IMR-90 (cell line): ENCODE measurements around the gene PHACTR3. TPM values are rescaled to one million over a fixed set of nuclear protein-coding genes. Genes with fewer than 3 reads are reported as not detected.

Experiments used
- ATAC-seq: fragments of 200-7000 bp; cut with Tn5 transposase; 2 replicates; pipeline ENCODE4 v1.9.1; 2020; ENCODE audit warnings: low read depth, mild to moderate bottlenecking, moderate library complexity
- BruUV-seq: library from RNA; stranded (reverse); fragments of 400-500 nt; replicated peaks from 2 replicates; lab custom pipeline; 2021; lab: Mats Ljungman, UMichigan
- CTCF ChIA-PET: fragments of 300-600 bp; formaldehyde crosslinking; extraction: SDS; loops from one replicate; lab custom pipeline; 2021; ENCODE audit warnings: antibody characterized with exemption; lab: Yijun Ruan, JAX
- POLR2A ChIA-PET: fragments of 300-600 bp; sonication (Branson Sonifier 250); formaldehyde crosslinking; loops from one replicate; lab custom pipeline; 2022; ENCODE audit warnings: antibody characterized with exemption; ENCODE audit not compliant: unreplicated experiment; lab: Charles Lee
- DNase-seq: peaks from one replicate; pipeline ENCODE4 v3.0.0; 2013
- H2AFZ ChIP-seq: replicated peaks from 2 replicates; pipeline ENCODE3; 2013; ENCODE audit warnings: low read length, mild to moderate bottlenecking; ENCODE audit not compliant: poor library complexity
- H2AK5ac ChIP-seq: 2 replicates; pipeline ENCODE4 v1.6.1; 2013; ENCODE audit warnings: low read depth, low read length, inconsistent platforms
- H2AK9ac ChIP-seq: replicated peaks from 2 replicates; pipeline ENCODE3; 2013; ENCODE audit warnings: mild to moderate bottlenecking, low read depth, low read length, moderate library complexity; ENCODE audit not compliant: poor library complexity
- H2BK120ac ChIP-seq: 2 replicates; pipeline ENCODE4 v1.6.1; 2013; ENCODE audit warnings: low read depth, low read length, inconsistent platforms
- H2BK15ac ChIP-seq: 3 replicates; pipeline ENCODE4 v1.6.1; 2013; ENCODE audit warnings: low read depth, low read length, inconsistent platforms
- H2BK20ac ChIP-seq: 2 replicates; pipeline ENCODE4 v1.6.1; 2013; ENCODE audit warnings: low read depth, mild to moderate bottlenecking, inconsistent platforms, low read length, moderate library complexity
- H2BK5ac ChIP-seq: 2 replicates; pipeline ENCODE4 v1.6.1; 2013; ENCODE audit warnings: mild to moderate bottlenecking, low read depth, low read length, inconsistent platforms; ENCODE audit not compliant: poor library complexity, severe bottlenecking
- H3K14ac ChIP-seq: replicated peaks from 2 replicates; pipeline ENCODE4 v1.6.1; 2013; ENCODE audit warnings: low read depth, low read length, inconsistent platforms
- H3K18ac ChIP-seq: 2 replicates; pipeline ENCODE4 v1.6.1; 2013; ENCODE audit warnings: low read depth, low read length, control low read depth
- H3K23ac ChIP-seq: 2 replicates; pipeline ENCODE4 v1.6.1; 2013; ENCODE audit warnings: low read depth, low read length, inconsistent platforms
- H3K27ac ChIP-seq: 2 replicates; pipeline ENCODE4 v1.5.1; 2013; ENCODE audit warnings: mild to moderate bottlenecking, control low read depth, low read length; ENCODE audit not compliant: insufficient read depth
- H3K27me3 ChIP-seq: 2 replicates; pipeline ENCODE4 v1.6.1; 2013; ENCODE audit warnings: low read length; ENCODE audit not compliant: control insufficient read depth, insufficient read depth
- H3K36me3 ChIP-seq: 2 replicates; pipeline ENCODE4 v1.6.1; 2013; ENCODE audit warnings: low read length, mixed read lengths; ENCODE audit not compliant: control insufficient read depth, insufficient read depth
- H3K4ac ChIP-seq: 2 replicates; pipeline ENCODE4 v1.6.1; 2013; ENCODE audit warnings: low read depth, low read length, inconsistent platforms
- H3K4me1 ChIP-seq: 2 replicates; pipeline ENCODE4 v1.6.1; 2013; ENCODE audit warnings: low read length, mixed read lengths; ENCODE audit not compliant: control insufficient read depth, insufficient read depth
- H3K4me2 ChIP-seq: 2 replicates; pipeline ENCODE4 v1.6.1; 2013; ENCODE audit warnings: low read depth, mild to moderate bottlenecking, control low read depth, low read length, moderate library complexity
- H3K4me3 ChIP-seq: 2 replicates; pipeline ENCODE4 v1.5.1; 2013; ENCODE audit warnings: low read depth, mild to moderate bottlenecking, control low read depth, low read length, moderate library complexity; ENCODE audit not compliant: insufficient read depth
- H3K56ac ChIP-seq: 2 replicates; pipeline ENCODE4 v1.6.1; 2013; ENCODE audit warnings: low read length, inconsistent platforms; ENCODE audit not compliant: insufficient read depth; ENCODE audit errors: extremely low read depth
- H3K79me1 ChIP-seq, 2 experiments: 2 replicates each; pipeline ENCODE4 v1.6.1; 2013; ENCODE audit warnings: low read length in 2 of 2, inconsistent platforms in 1 of 2, low read depth in 1 of 2
- H3K9ac ChIP-seq: 2 replicates; pipeline ENCODE4 v1.6.1; 2013; ENCODE audit warnings: low read depth, low read length, control low read depth
- H3K9me1 ChIP-seq: 2 replicates; pipeline ENCODE4 v1.6.1; 2013; ENCODE audit warnings: low read length, inconsistent platforms; ENCODE audit not compliant: insufficient read depth
- H3K9me3 ChIP-seq: 2 replicates; pipeline ENCODE4 v1.6.1; 2013; ENCODE audit warnings: low read length; ENCODE audit not compliant: control insufficient read depth, insufficient read depth
- H4K20me1 ChIP-seq: 2 replicates; pipeline ENCODE4 v1.6.1; 2013; ENCODE audit warnings: low read length, inconsistent platforms; ENCODE audit not compliant: insufficient read depth
- H4K5ac ChIP-seq: 2 replicates; pipeline ENCODE4 v1.6.1; 2013; ENCODE audit warnings: mild to moderate bottlenecking, low read depth, low read length, control low read depth
- H4K8ac ChIP-seq, 2 experiments: 2 replicates each; pipeline ENCODE4 v1.6.1; 2013; ENCODE audit warnings: low read depth in 2 of 2, low read length in 2 of 2, control low read depth in 1 of 2, inconsistent platforms in 1 of 2
- H4K91ac ChIP-seq: 2 replicates; pipeline ENCODE4 v1.6.1; 2013; ENCODE audit warnings: low read depth, low read length, inconsistent platforms; ENCODE audit not compliant: insufficient read depth
- NFE2L2 ChIP-seq: fragments of 150-350 bp; IDR thresholded peaks from 2 replicates; pipeline ENCODE4 v1.6.1; 2016; ENCODE audit warnings: low read depth, mild to moderate bottlenecking, low read length
- WGBS, 2 experiments: methylation state at CpG; one replicate each; pipeline versions ENCODE4 v1.1.5 to v1.1.7; 2013; ENCODE audit warnings: missing lambda C conversion rate in 2 of 2; ENCODE audit not compliant: insufficient read length in 1 of 2; ENCODE audit errors: extremely low coverage in 2 of 2; 5-methylcytosine and 5-hydroxymethylcytosine counted together
- dilution Hi-C: fragments of 300-500 bp; cut with HindIII; formaldehyde crosslinking; loops from one replicate; pipeline ENCODE4 v1.14.3; 2018; ENCODE audit warnings: low sequenced_read_pairs; ENCODE audit not compliant: unreplicated experiment
- in situ Hi-C: fragments of 300-500 bp; cut with MboI; formaldehyde crosslinking; loops from 3 replicates; pipeline ENCODE4 v1.14.3; 2019; ENCODE audit warnings: low sequenced_read_pairs, inconsistent platforms, mixed read lengths
- intact Hi-C: fragments of 100-400 bp; cut with micrococcal nuclease; formaldehyde crosslinking; loops from 2 replicates; pipeline ENCODE4 v1.10.0; 2022
- polyA plus RNA-seq, 3 experiments: library from polyadenylated mRNA; depleted of rRNA; stranded (reverse); fragments of >200 nt; gene quantifications; 2 replicates each; pipeline ENCODE4 v1.2.3, GENCODE V29; 2012; ENCODE audit warnings: low replicate concordance in 1 of 3
- total RNA-seq: library from RNA; depleted of rRNA; stranded (reverse); fragments of >200 nt; gene quantifications from 2 replicates; pipeline ENCODE4 v1.2.3, GENCODE V29; 2012
- TF ChIP-seq, protein P1 (sequence below): conservative IDR thresholded peaks from 2 replicates; pipeline ENCODE4 v1.5.1; 2012; ENCODE audit warnings: mild to moderate bottlenecking, low read depth, low read length, improper control_type of control experiment

The PHACTR3 gene
- total and polyA plus RNA-seq, 2 of the 4 experiments (the other 2 are of a cell fraction), result not detected

DNA sequence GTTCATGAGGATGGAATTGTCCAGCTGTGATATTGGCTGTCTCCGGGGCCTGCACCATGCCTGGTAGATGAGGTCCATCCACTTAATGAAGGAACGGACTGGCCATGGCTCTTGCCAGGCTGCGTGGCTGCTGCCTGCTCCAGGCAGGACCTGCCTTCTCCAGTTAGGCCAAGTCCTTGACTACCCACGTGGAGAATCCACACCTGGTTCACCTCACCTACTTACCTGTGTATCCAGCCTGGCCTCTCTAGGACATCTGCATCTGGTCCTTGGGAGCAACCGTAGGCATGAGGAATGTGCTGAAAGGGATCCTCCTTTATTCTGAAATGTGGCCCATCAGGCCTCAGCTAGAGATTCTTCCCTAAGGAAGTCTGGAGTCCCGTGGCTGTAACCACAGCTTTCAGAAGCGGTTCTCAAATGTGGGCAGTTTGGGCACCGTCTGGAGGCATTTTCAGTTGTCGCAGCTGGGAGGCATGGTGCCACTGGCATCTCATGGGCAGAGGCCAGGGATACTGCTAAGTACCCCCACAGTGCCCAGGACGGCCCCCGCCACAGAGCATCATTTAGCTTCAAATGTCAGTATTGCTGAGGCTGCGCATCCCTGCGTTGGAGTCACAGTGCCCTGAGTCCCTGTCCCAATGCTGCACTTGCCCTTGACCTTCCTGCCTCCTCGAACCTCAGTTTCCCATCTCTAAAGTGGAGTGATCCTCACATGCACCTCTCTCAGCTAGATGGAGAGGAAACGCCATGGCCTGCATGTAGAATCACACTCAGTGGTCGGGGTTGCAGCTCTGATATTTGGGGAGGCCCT, 67.5 kb downstream of the PHACTR3 start:
- Histone ChIP-seq H3K27ac (no peak overlapping the region), H2BK15ac (no peak overlapping the region), H3K56ac (no peak overlapping the region), H2BK5ac (no peak overlapping the region), H4K8ac (no peak overlapping the region), H4K20me1 (no peaks in the 10 kb centered on the region), H3K4me1 (no peaks in the 10 kb centered on the region), H2AFZ (peak overlapping the region; percentile 23), H3K9me1 (no peaks in the 10 kb centered on the region), H4K91ac (no peak overlapping the region), H2BK120ac (no peak overlapping the region), H3K9ac (no peak overlapping the region), H3K79me1 (no peaks in the 10 kb centered on the region), H3K36me3 (no peaks in the 10 kb centered on the region), H2AK5ac (no peak overlapping the region), H3K23ac (no peak overlapping the region), H3K4me3 (no peak overlapping the region), H2BK20ac (no peak overlapping the region), H2AK9ac (no peak overlapping the region), H4K5ac (no peak overlapping the region), H3K18ac (no peak overlapping the region), H3K4me2 (no peak overlapping the region), H3K4ac (no peak overlapping the region), H3K27me3 (no peaks in the 10 kb centered on the region), H3K14ac (no peak overlapping the region), H3K9me3 (peaks cover 48% of the 10 kb centered on the region)
- POLR2A ChIA-PET, result no interaction called here
- WGBS, 2 experiments, result 72% methylated on average over 7 of the region's 16 CpGs; no CpG with 5 or more reads in 1 of the 2 experiments
- no TSS peak for BruUV-seq
- CTCF ChIA-PET, result no interaction called here
- DNase-seq (no peak), ATAC-seq (no peak)
- dilution Hi-C loops (no loop called here), intact Hi-C loops (no loop called here), in situ Hi-C loops (no loop called here)
- no peak for TF ChIP-seq NFE2L2
- TF ChIP-seq, protein P1, sequence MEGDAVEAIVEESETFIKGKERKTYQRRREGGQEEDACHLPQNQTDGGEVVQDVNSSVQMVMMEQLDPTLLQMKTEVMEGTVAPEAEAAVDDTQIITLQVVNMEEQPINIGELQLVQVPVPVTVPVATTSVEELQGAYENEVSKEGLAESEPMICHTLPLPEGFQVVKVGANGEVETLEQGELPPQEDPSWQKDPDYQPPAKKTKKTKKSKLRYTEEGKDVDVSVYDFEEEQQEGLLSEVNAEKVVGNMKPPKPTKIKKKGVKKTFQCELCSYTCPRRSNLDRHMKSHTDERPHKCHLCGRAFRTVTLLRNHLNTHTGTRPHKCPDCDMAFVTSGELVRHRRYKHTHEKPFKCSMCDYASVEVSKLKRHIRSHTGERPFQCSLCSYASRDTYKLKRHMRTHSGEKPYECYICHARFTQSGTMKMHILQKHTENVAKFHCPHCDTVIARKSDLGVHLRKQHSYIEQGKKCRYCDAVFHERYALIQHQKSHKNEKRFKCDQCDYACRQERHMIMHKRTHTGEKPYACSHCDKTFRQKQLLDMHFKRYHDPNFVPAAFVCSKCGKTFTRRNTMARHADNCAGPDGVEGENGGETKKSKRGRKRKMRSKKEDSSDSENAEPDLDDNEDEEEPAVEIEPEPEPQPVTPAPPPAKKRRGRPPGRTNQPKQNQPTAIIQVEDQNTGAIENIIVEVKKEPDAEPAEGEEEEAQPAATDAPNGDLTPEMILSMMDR, result no peak
